Activated CD8-positive, alpha-beta memory T cell treated with anti-CD3 and anti-CD28 coated beads, Interleukin-2, amount 50 U/mL, for 48 hours (primary cell): ENCODE results near the gene FAM185A.
"Not testable (repeated sequence)": the region's sequence is repeated elsewhere in the genome, so short reads cannot be mapped to it uniquely, and the experiment has no call there.

ENCODE experiments used
- DNase-seq: peaks from one replicate; pipeline ENCODE4 v3.0.0-alpha.2; 2020

FAM185A gene

GRCh38 chr7:102833343-102833742 lies 84.5 kb downstream of the FAM185A start:
- DNase-seq: no peak

DNA sequence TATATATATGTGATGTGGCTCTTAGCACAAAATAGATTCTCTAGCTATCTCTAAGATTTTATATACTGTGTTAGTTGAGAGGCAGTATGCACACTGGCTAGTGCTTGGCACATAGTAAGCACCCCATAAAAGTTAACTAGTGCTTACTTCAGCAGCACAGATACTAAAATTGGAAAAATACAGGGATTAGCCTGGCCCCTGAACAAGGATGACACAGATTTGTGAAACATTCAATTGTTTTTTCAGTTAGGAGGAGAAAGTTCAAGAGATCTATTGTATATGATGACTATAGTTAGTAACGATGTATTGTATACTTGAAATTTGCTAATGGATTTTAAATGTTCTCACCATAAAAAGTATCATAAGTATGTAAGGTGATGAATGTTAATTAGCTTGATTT lies 85.7 kb downstream of the FAM185A start:
- no peak for DNase-seq

GRCh38 chr7:102834999-102835398 lies 86.2 kb downstream of the FAM185A start:
- DNase-seq: no peak

- DNase-seq: no peak
Observed at GRCh38 chr7:102836191-102836919, 87.6 kb downstream of the FAM185A start.

- DNase-seq: no peak
Observed at GRCh38 chr7:102836977-102837376, 88.2 kb downstream of the FAM185A start.

- no peak for DNase-seq
Observed at GRCh38 chr7:102837802-102838201, 89.0 kb downstream of the FAM185A start.

- DNase-seq: not testable (repeated sequence)
Observed at GRCh38 chr7:102838572-102839101, 89.8 kb downstream of the FAM185A start.

DNA sequence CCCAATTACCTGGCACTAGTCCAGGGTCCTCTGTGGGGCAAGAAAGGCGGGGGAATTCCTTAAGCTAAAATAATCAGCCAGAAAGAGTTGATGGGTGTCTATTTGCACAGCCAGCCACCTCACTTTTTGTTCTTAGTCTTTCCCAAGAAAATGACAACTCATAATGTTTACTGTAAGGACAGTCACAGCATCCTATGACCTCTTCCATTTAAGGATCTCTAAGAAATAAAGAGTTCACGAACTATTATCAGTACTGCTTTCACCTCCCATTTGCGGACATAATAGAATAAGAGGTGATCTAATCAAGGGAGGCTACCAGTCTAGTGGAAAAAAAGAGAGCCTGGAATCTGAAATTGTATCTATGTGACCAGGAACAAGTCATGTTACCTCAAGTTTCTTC lies 91.6 kb downstream of the FAM185A start:
- DNase-seq: no peak

DNA sequence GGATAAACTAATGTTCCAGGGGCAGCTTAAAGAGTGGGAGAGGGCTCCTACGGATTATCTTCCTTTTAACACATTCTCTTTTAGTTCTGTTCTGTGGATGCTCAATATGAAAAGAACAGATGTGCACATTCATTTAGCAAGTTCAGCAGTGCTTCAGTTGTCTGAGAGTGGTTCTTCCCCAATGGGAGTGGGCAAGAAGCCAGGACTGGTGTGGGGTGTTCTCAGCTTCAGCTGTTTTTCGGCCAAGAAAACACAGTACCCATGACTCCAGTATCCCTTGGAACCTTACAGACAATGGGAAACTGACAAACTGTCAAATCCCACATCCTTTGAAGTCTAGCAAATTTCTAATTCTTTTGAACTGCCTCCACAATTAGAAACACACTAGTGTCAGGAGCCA lies 92.5 kb downstream of the FAM185A start:
- DNase-seq: no peak

GRCh38 chr7:102842284-102842683 lies 93.5 kb downstream of the FAM185A start:
- DNase-seq: no peak

DNA sequence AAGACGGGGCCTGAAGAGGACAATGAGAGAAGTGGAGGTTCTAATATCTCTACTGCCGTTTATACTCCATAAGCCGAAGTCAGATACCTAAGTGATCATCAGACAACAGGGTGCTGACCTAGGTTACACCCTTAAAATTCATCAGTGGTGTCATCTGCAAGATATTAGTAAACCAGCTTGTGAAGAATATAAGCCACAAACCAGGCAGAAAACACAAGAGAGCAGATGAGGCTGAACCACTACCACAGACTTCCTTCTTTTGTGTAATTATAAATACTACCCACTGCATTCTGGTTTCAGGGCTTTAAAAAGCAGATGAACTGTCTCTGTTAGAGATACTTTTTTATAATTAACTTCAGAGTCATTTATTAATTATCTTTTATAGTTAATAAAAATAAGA lies 95.1 kb downstream of the FAM185A start:
- no peak for DNase-seq

GRCh38 chr7:102845346-102845745 lies 96.5 kb downstream of the FAM185A start:
- no peak for DNase-seq

- DNase-seq: no peak
Observed at GRCh38 chr7:102849079-102849478, 100.3 kb downstream of the FAM185A start.

GRCh38 chr7:102849538-102849937 lies 100.7 kb downstream of the FAM185A start:
- DNase-seq: no peak

DNA sequence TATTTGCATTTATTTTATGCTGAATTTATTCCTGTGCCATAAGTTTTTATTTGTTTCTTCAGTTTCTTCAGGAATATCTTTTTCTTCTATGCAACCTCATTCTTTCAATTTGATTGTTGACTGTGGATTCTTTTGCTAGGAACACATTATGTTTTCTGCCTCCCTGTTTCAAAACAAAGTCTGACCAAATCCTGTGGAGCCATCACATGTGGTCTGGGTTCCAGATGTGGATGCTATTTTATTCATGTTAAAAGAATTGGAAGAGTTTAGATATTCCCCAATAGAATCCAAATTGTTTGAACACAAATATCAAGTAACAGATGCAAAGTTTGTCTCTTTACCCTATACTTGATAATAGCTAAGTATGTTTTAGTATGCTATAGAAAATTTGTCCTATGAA lies 107.2 kb downstream of the FAM185A start:
- DNase-seq: no peak
